NOMO-1 treated with dmso at 0.1 percent for 144 hours (cell line): ENCODE results near the gene ZBTB7B.
A peak's percentile ranks its signal among the peaks of the same experiment; 100 is the strongest.

Experiments used
- DNase-seq: peaks from one replicate; lab custom pipeline; 2025; ENCODE audit not compliant: unreplicated experiment; lab: John Stamatoyannopoulos, UW

Gene ZBTB7B

GRCh38 chr1:155002464-155003226 lies at the start of gene ZBTB7B:
ZBTB7B (plus strand) TSS chr1:155002802; CDS start chr1:155014661, 11,859 bp downstream.
- no peak for DNase-seq

- DNase-seq: no peak
Observed at GRCh38 chr1:154953611-154954038, 49.0 kb upstream of the ZBTB7B start.

- DNase-seq: no peak
Observed at GRCh38 chr1:154954541-154954940, 48.1 kb upstream of the ZBTB7B start.

DNA sequence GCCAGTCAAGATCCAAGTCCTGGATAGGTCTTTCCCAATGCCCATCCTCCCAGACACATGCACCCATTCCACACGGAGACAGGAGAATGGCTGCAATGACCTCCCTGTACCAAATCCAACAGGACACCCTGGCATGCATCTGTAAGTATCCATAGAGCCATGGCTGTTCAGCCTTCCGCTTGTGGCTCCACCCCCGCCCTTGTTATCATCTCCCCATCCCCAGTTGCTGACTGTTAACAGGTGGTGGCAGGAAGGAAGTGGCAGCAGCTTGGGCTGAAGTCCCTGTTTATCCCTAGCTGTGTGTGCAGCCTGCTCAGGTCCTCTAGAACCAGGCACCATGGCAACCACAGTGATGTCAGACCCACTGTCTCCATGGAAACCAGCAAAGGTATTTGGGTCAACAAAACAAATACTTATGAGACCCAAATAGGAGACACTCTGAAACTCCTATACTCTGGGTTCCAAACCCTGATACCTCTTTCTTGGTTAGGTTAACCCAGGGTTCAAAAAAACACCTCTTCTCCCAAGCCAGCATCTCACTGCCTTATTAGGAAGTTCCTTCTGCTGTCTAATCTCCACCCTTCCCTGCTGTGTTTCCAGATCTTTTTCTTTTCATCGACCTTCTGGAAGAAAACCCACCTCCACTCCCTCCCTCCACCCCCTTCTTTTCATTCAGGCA lies 47.4 kb upstream of the ZBTB7B start:
- DNase-seq: no peak

DNA sequence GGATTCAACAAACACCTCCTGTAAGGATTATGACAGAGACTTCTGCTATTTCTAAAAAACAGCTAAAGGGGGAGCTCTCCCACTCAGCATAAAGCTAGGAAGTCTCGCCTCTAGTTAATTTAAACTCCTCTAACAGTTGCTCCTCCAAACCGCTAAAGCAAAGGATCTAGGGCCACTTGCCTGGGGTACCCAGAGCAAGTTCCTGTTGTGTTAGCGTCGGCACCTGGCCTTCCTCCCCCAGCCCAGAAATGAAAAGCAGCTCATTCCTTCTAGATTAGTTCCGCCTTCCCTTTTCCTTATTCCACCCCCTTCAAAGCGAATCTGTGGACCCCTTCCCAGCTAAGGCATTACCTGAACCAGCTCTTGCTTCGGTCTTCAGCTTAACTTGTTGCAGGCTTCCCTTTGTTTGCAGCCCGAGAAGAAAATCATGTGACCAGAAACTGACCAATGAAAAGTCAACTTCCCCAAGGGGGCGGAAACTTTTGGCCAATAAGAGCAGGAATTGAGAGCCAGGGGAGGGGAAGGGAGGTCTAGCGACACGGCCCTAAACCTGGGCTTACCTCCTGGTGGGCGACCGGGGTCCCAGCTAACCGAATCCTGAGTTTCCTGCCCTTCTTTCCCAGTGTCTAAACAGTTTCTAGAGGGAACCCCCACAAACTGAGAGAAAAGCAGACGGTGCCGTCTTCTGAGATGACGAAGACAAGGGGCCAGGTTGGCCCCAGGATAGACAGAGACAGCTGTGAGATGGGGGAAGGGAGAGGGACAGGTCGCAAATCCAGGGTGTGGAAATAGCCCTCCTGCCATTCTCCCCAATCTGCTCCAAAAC lies 46.7 kb upstream of the ZBTB7B start, which contains the start of gene PBXIP1:
Gene PBXIP1 (minus strand): TSS at position 382 of the 826 bp plus-strand sequence. CDS start 2,378 bp downstream, outside the sequence.
- DNase-seq: peak; percentile 84

DNA sequence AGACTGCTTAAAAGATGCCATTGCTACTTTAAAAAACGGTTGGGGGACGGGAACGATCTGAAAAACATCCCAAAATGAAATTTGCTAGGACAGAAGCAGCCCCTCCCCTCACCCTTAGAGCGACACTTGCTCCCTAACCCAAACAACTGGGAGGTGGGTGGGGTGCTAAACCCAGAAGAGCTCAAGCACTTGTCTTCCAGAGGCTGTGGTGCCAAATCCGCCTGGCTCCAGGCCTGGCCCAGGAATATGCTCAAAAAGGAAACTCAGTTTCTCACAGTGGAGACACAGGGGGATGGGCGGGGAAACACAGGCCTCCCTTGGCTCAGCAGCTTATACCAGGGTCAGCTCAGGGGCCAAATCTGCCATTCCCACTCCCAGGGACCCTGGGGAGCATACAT lies 46.1 kb upstream of the ZBTB7B start:
- DNase-seq: no peak

- DNase-seq: no peak
Observed at GRCh38 chr1:154957091-154957657, 45.4 kb upstream of the ZBTB7B start.

DNA sequence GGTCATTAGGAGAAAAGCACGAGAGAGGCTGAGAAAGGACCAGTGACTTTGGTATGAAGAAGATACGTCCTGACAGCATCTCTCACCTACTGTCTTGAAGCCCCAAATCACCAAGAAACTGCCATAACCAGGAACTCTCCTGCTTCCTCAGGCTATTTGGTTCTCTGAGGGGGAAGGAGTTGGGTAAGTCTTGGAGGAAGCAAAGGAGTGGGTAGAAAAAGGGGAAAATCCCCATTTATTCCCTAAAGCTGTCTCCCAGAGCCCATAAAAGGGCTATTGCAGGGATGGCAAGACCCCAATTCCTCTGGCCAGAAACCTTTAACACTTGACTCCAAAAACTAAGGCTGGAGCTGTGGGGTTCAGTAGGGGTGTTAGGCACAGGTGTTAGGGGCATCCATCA lies 44.6 kb upstream of the ZBTB7B start:
- DNase-seq: no peak

GRCh38 chr1:154958681-154959425 lies 43.7 kb upstream of the ZBTB7B start:
- no peak for DNase-seq

GRCh38 chr1:154959426-154959780 lies 43.2 kb upstream of the ZBTB7B start:
- DNase-seq: no peak

DNA sequence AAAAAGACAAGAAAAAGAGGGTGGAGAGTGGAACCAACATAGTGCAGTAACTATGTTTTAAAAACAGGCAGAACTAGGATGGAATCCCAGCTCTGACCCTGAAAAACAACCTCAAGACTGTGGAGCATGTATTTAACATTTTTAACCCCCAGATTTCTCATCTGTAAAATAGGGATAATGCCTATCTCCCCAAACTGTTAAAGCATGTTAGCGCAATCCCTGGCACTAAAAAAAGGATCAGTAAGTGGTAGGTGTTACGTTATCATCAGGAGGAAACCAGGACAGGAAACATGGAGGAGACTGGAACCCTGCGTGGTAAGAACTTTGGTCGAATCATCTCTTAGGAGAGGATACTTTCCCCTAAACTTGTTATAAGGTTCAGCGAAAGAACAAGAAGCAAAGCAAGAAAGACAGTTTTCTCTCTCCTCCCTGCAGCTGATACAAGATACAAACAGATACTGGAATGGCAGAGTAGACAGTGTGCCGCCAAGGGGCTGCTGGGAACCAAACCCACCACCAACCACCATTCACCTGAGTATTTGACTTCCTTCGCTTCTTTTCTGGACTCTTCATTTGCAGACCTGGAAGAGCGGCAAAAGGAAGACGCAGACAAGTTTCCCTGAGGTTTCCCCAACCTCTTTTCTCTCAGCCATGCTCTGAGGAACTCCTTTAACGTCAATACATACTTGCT lies 42.0 kb upstream of the ZBTB7B start:
- DNase-seq: no peak

- DNase-seq: peak; percentile 73
Observed at GRCh38 chr1:154961207-154962155, 41.1 kb upstream of the ZBTB7B start, which contains the start of gene PYGO2. PYGO2 (minus strand) TSS chr1:154961782; CDS start chr1:154961576, 206 bp downstream.

- no peak for DNase-seq
Observed at GRCh38 chr1:154962156-154962749, 40.3 kb upstream of the ZBTB7B start.

GRCh38 chr1:154962795-154963330 lies 39.7 kb upstream of the ZBTB7B start:
- no peak for DNase-seq

DNA sequence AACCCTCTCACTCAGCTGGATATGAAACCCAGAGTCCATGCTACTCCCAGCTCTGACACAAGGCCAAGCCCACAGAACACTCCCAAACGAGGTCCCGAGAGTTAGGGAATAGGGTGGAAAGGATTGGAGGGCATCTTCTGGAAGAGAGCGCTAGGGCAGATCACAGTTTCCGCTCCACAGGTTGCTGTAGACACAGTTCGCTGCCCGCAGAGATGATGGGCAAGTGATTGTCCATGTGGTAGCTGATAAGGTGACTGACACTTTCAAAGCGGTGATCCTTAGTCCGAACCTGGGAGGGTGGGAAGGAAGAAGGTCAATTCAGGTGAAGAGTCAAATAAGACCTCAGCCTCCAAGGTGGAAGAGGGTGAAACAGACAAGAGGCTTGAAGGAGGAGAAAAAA lies 39.0 kb upstream of the ZBTB7B start:
- no peak for DNase-seq

DNA sequence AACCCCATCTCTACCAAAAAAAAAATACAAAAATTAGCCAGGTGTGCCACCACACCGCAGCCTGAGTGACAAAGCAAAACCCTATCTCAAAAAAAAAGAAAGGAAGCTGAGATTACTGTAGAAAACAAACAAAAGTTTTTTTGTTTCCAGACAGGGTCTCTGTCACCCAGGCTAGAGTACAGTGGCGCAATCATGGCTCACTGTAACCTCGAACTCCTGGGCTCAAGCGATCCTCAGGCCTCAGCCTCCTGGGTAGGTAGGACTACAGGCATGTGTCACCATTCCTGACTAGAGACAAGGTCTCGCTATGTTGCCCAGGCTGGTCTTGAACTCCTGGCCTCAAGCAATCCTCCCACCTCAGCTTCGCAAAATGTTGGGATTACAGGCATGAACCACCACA lies 38.2 kb upstream of the ZBTB7B start:
- DNase-seq: no peak

GRCh38 chr1:154966111-154966510 lies 36.5 kb upstream of the ZBTB7B start:
- no peak for DNase-seq

GRCh38 chr1:154967331-154967950 lies 35.2 kb upstream of the ZBTB7B start:
- DNase-seq: no peak
